ENCODE measurements around the gene PTBP3. TPM values are rescaled to one million over a fixed set of nuclear protein-coding genes. Genes with fewer than 3 reads are reported as not detected.
A peak's percentile ranks its signal among the peaks of the same experiment; 100 is the strongest.

The PTBP3 gene
- total RNA-seq, 1 experiment from 2014 or later, result 90.3 TPM

GRCh38 chr9:112184221-112184620 lies 149.2 kb downstream of the PTBP3 start:
- Histone ChIP-seq H3K27me3 (replicated peaks) (no peaks in the 10 kb centered on the region), H3K9me3 (replicated peaks) (no peaks in the 10 kb centered on the region), H3K36me3 (no peaks in the 10 kb centered on the region), H3K4me3 (no peak overlapping the region), H3K4me1 (replicated peaks) (peaks cover 22% of the 10 kb centered on the region), H3K27ac (no peak overlapping the region)
- DNase-seq (ENCODE audit: low read depth in 1 of 2, low spot score in 2 of 2), result no peak

DNA sequence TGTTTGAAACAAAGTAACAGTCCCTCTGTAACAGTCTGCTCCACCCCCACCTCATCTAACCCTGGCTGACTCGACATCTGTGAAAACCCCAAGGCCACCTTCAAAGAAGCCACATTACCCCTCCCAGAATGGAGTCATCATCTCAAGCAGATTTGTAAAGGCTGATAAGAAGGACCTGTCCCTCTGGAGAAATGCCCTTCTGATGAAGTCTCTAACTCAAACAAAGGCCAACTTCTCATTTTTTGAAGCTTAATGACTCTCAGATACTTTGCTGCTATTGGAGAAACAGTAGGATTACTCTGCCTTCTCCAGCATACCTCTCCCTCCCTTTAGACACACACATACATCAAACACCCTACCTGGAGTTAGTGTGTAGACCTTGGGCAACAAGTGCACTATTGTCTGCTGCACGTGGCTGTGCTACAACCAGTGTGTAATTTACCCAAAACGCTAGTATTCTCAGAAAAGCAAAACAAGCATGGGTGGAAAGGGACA lies 153.0 kb downstream of the PTBP3 start:
- Histone ChIP-seq H3K9me3 (replicated peaks) (no peaks in the 10 kb centered on the region), H3K27ac (peak overlapping the region; percentile 54), H3K27me3 (replicated peaks) (no peaks in the 10 kb centered on the region), H3K4me3 (no peak overlapping the region), H3K36me3 (no peaks in the 10 kb centered on the region), H3K4me1 (replicated peaks) (peaks cover 56% of the 10 kb centered on the region)
- peak in 1 of 2 experiments; percentile 89 for DNase-seq (ENCODE audit: low read depth in 1 of 2, low spot score in 2 of 2)

DNA sequence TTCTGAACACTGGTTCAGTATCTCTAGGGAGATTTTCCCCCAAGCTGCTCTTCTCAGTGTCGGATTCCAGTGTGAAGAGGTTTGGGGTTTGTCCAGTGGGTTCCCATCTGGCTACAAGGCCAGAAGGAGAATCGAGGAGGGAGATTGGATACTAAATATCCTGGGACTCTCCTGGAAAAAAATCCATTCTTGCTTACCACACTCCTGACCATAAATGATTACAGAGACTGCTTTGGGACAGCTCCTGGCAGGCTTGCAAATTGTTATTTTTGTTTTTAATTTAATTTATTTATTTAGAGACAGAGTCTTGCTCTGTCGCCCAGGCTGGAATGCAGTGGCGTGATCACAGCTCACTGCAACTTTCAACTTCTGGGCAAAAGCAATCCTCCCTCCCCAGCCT lies 153.6 kb downstream of the PTBP3 start:
- no peaks in the 10 kb centered on the region for H3K36me3 ChIP-seq
- no peak overlapping the region for H3K4me3 ChIP-seq
- no peaks in the 10 kb centered on the region for H3K9me3 ChIP-seq (replicated peaks)
- peaks cover 62% of the 10 kb centered on the region for H3K4me1 ChIP-seq (replicated peaks)
- no peaks in the 10 kb centered on the region for H3K27me3 ChIP-seq (replicated peaks)
- H3K27ac ChIP-seq, result peak overlapping the region; percentile 54
- DNase-seq (ENCODE audit: low read depth in 1 of 2, low spot score in 2 of 2), result peak; percentile 74 to 95

GRCh38 chr9:112176524-112176923 lies 156.9 kb downstream of the PTBP3 start:
- Histone ChIP-seq H3K27ac (no peak overlapping the region), H3K36me3 (peaks cover 15% of the 10 kb centered on the region)

DNA sequence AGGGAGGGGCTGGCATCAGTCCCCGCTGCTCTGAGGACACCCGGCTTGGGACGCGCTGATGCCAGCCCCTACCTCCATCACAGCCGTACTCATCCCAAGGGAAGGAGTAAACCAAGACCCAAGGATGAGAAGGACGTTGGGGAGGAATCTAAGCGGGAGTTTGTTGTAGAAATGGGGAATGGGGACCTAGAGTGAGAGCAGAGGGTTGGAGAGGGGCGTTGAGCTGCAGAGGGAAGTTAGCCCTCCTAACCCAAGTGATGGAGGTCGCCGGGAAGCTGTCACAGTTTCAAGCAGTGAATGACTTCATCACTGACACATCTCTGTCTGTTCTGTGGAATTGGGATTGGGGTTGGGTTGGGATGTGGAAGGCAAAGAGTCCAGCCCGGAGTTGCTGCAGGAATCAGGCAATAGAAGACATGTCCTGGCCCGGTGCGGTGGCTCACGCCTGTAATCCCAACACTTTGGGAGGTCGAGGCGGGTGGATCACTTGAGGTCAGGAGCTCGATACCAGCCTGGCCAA lies 157.6 kb downstream of the PTBP3 start:
- H3K4me1 ChIP-seq (replicated peaks), result peaks cover 62% of the 10 kb centered on the region
- no peaks in the 10 kb centered on the region for H3K27me3 ChIP-seq (replicated peaks)
- peaks cover 15% of the 10 kb centered on the region for H3K36me3 ChIP-seq
- peak in 1 of 2 experiments; percentile 19 for DNase-seq (ENCODE audit: low read depth in 1 of 2, low spot score in 2 of 2)
- H3K9me3 ChIP-seq (replicated peaks), result no peaks in the 10 kb centered on the region
- peak overlapping the region; percentile 94; the same call in 1 of the 2 replicates for H3K27ac ChIP-seq
- H3K4me3 ChIP-seq, result peak overlapping the region; percentile 62

More at GRCh38 chr9:112176524-112176923, 156.9 kb downstream of the PTBP3 start:
- Histone ChIP-seq H3K4me3 (no peak overlapping the region), H3K27me3 (replicated peaks) (no peaks in the 10 kb centered on the region), H3K9me3 (replicated peaks) (no peaks in the 10 kb centered on the region), H3K4me1 (replicated peaks) (peaks cover 69% of the 10 kb centered on the region)
- DNase-seq (ENCODE audit: low read depth in 1 of 2, low spot score in 2 of 2), result peak in 1 of 2 experiments; percentile 25

GRCh38 chr9:112174965-112175795 lies 158.2 kb downstream of the PTBP3 start, which contains the start of gene SUSD1:
Gene SUSD1 (minus strand): TSS chr9:112175297. CDS start chr9:112175235, 62 bp downstream.
- DNase-seq (ENCODE audit: low read depth in 1 of 2, low spot score in 2 of 2), result peak; percentile 45 to 52
- peaks cover 15% of the 10 kb centered on the region for H3K36me3 ChIP-seq
- peak within 1 kb of the TSS; percentile 94 for H3K27ac ChIP-seq
- H3K27me3 ChIP-seq (replicated peaks), result no peaks in the 10 kb centered on the region
- peaks cover 57% of the 10 kb centered on the region for H3K4me1 ChIP-seq (replicated peaks)
- no peaks in the 10 kb centered on the region for H3K9me3 ChIP-seq (replicated peaks)
- peak within 1 kb of the TSS; percentile 62 for H3K4me3 ChIP-seq

- Histone ChIP-seq H3K4me1 (replicated peaks) (peaks cover 52% of the 10 kb centered on the region), H3K4me3 (peak overlapping the region; percentile 62), H3K27me3 (replicated peaks) (no peaks in the 10 kb centered on the region), H3K9me3 (replicated peaks) (no peaks in the 10 kb centered on the region), H3K27ac (peak overlapping the region; percentile 94), H3K36me3 (peaks cover 15% of the 10 kb centered on the region)
- peak; percentile 76 to 87 for DNase-seq (ENCODE audit: low read depth in 1 of 2, low spot score in 2 of 2)
Observed at GRCh38 chr9:112174222-112174964, 159.0 kb downstream of the PTBP3 start.

DNA sequence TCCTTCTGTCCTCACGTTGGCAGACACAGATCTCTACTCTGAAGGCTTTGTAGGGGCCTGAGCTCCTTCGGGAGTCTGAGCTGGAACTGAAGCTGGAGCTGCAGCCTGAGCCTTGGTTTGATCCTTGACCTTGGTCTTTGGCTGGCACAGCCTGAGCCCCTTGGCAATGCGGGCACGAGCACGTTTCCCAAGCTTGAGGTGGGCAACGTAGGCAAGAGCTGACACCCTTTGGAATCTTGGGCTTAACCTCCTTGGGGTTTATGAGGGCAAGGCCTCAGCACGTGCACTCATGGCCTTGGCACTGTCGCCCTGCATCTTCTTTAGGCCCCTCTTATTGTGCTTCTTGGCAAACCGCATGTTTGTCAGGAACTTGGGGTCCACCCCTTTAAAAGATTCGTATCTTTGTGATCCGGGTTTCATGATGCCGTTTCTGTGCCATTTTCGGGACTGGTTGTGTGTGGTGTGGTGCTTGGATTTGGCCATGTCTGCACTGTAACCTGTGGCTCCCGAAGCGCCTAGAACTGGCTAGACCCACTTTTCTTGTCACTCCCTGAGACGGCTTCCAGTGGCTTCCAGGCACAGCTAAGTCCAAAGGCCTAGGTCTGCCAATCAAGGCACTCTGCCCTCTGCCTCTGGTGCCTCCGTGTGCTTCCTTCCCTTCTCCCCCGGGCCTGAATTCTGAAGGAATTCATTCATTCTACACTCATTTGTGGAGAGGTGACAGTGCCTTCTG lies 159.8 kb downstream of the PTBP3 start:
- H3K4me1 ChIP-seq (replicated peaks), result peaks cover 47% of the 10 kb centered on the region
- peak overlapping the region; percentile 94 for H3K27ac ChIP-seq
- no peak for DNase-seq (ENCODE audit: low read depth in 1 of 2, low spot score in 2 of 2)
- H3K36me3 ChIP-seq, result peaks cover 15% of the 10 kb centered on the region
- no peaks in the 10 kb centered on the region for H3K9me3 ChIP-seq (replicated peaks)
- H3K4me3 ChIP-seq, result 0 out of 2 replicates have a peak overlapping the region, but pooled peaks have one; percentile 62
- H3K27me3 ChIP-seq (replicated peaks), result no peaks in the 10 kb centered on the region

DNA sequence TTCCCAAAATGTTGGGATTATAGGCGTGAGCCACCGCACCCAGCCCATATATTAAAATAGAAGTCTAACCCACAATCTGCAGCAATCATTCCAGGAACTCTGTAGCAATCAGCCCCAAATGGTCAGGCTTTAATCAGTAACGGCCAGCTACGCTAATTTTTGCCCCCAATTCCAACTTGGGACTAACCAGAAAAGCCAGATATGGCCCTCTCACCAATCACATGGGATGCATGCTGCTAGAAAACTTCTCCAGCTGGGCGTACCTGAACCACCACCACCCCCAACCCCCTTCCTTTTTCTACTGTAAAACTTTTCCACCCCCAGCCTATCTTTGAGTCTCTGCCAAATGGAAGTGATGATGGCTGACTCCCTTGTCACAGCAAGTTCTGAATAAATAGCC lies 162.5 kb downstream of the PTBP3 start:
- Histone ChIP-seq H3K36me3 (peaks cover 18% of the 10 kb centered on the region), H3K9me3 (replicated peaks) (no peaks in the 10 kb centered on the region), H3K27ac (no peak overlapping the region), H3K4me3 (no peak overlapping the region), H3K27me3 (replicated peaks) (no peaks in the 10 kb centered on the region), H3K4me1 (replicated peaks) (peaks cover 34% of the 10 kb centered on the region)
- DNase-seq (ENCODE audit: low read depth in 1 of 2, low spot score in 2 of 2), result no peak

DNA sequence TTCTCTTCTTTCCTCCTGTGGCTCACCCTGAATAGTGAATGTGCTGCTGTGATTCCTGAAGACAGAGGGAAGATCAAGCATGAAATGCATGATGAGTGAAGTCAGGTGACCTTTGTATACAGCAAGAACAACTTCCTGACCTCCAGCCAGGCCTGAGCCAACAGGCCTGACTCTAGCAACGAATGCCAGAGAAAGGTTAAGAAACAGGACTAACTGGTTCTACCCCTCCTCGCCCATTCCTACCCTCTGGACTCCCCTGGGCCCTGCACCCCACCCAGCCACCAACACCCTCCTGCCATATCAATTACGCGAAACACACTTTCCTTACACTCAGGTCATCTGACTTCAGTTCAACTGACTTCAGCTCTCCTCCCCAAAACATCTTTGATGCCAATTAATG lies 163.2 kb downstream of the PTBP3 start:
- Histone ChIP-seq H3K4me1 (replicated peaks) (peaks cover 33% of the 10 kb centered on the region), H3K27me3 (replicated peaks) (no peaks in the 10 kb centered on the region), H3K9me3 (replicated peaks) (no peaks in the 10 kb centered on the region), H3K4me3 (no peak overlapping the region), H3K27ac (no peak overlapping the region), H3K36me3 (peaks cover 18% of the 10 kb centered on the region)
- no peak for DNase-seq (ENCODE audit: low read depth in 1 of 2, low spot score in 2 of 2)

DNA sequence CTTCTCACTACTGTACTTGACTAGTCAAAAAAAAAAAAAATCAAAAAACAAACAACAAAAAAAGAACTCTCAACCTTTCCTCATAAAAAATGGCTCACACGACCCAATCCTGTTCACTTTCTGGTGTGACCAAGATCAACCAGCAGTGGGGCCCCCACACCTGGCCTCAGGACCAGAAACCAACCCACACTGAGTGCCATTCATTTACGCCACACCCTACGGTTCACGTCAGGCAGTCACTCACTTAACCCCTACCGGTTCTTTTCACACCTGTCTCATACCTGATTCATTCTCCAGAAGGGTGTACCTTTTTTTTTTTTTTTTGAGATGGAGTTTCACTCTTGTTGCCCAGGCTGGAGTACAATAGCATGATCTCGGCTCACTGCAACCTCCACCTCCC lies 164.1 kb downstream of the PTBP3 start:
- H3K36me3 ChIP-seq, result peaks cover 18% of the 10 kb centered on the region
- no peak overlapping the region for H3K4me3 ChIP-seq
- no peaks in the 10 kb centered on the region for H3K27me3 ChIP-seq (replicated peaks)
- H3K27ac ChIP-seq, result no peak overlapping the region
- H3K9me3 ChIP-seq (replicated peaks), result no peaks in the 10 kb centered on the region
- peaks cover 27% of the 10 kb centered on the region for H3K4me1 ChIP-seq (replicated peaks)
- DNase-seq (ENCODE audit: low read depth in 1 of 2, low spot score in 2 of 2), result no peak

- peaks cover 11% of the 10 kb centered on the region for H3K36me3 ChIP-seq
- no peak overlapping the region for H3K4me3 ChIP-seq
- no peaks in the 10 kb centered on the region for H3K27me3 ChIP-seq (replicated peaks)
- H3K27ac ChIP-seq, result no peak overlapping the region
- H3K4me1 ChIP-seq (replicated peaks), result peaks cover 16% of the 10 kb centered on the region
- no peaks in the 10 kb centered on the region for H3K9me3 ChIP-seq (replicated peaks)
- no peak for DNase-seq (ENCODE audit: low read depth in 1 of 2, low spot score in 2 of 2)
Observed at GRCh38 chr9:112168197-112168596, 165.2 kb downstream of the PTBP3 start.

Data from SJSA1 (cell line).